Smooth muscle cell (in vitro differentiated cells): ENCODE results near the gene EZH1. TPM values are rescaled to one million over a fixed set of nuclear protein-coding genes. Genes with fewer than 3 reads are reported as not detected.

ENCODE experiments used
- DNase-seq: peaks from one replicate; lab custom pipeline; 2025; ENCODE audit not compliant: unreplicated experiment; lab: John Stamatoyannopoulos, UW
- H2AFZ ChIP-seq: fragments of 200-600 bp; sonication (generic); 2 replicates; pipeline ENCODE4 v1.6.0; 2016; ENCODE audit warnings: antibody characterized with exemption, low read depth, mild to moderate bottlenecking
- H3F3A ChIP-seq: fragments of 200-600 bp; sonication (generic); 2 replicates; pipeline ENCODE4 v1.6.0; 2017; ENCODE audit warnings: antibody characterized with exemption, low read depth
- H3K27ac ChIP-seq: fragments of 200-600 bp; sonication (generic); 2 replicates; pipeline ENCODE4 v1.5.1; 2016; ENCODE audit warnings: low read depth, mild to moderate bottlenecking
- H3K27me3 ChIP-seq: fragments of 200-600 bp; sonication (generic); 2 replicates; pipeline ENCODE4 v1.6.1; 2016; ENCODE audit warnings: low read depth, mild to moderate bottlenecking
- H3K36me3 ChIP-seq: fragments of 200-600 bp; sonication (generic); 2 replicates; pipeline ENCODE4 v1.5.1; 2016; ENCODE audit warnings: low read depth
- H3K4me1 ChIP-seq: fragments of 200-600 bp; sonication (generic); 2 replicates; pipeline ENCODE4 v1.5.1; 2016; ENCODE audit warnings: low read depth
- H3K4me2 ChIP-seq: fragments of 200-600 bp; sonication (generic); 2 replicates; pipeline ENCODE4 v1.6.0; 2016; ENCODE audit warnings: mild to moderate bottlenecking
- H3K4me3 ChIP-seq: fragments of 200-600 bp; sonication (generic); 2 replicates; pipeline ENCODE4 v1.5.1; 2016; ENCODE audit warnings: mild to moderate bottlenecking
- H3K79me2 ChIP-seq: fragments of 200-600 bp; sonication (generic); 2 replicates; pipeline ENCODE4 v1.6.0; 2016; ENCODE audit warnings: low read depth, mild to moderate bottlenecking
- H3K9ac ChIP-seq: fragments of 200-600 bp; sonication (generic); 2 replicates; pipeline ENCODE4 v1.6.0; 2016; ENCODE audit warnings: low read depth
- H3K9me3 ChIP-seq: fragments of 200-600 bp; sonication (generic); replicated peaks from 2 replicates; pipeline ENCODE4 v1.5.1; 2016; ENCODE audit warnings: low read depth
- H4K20me1 ChIP-seq: fragments of 200-600 bp; sonication (generic); 2 replicates; pipeline ENCODE4 v1.6.0; 2016; ENCODE audit warnings: low read depth
- CTCF ChIP-seq: fragments of 200-600 bp; sonication (generic); IDR thresholded peaks from 2 replicates; pipeline ENCODE4 v1.5.1; 2017; ENCODE audit warnings: borderline replicate concordance, mild to moderate bottlenecking, antibody characterized with exemption; ENCODE audit not compliant: insufficient read depth, poor library complexity, severe bottlenecking
- WGBS: methylation state at CpG from one replicate; pipeline ENCODE4 v1.1.7; 2016; ENCODE audit warnings: low lambda C conversion rate; 5-methylcytosine and 5-hydroxymethylcytosine counted together
- polyA plus RNA-seq: library from polyadenylated mRNA; unstranded; fragments of >200 nt; fragmentation: Nextera tagmentation; extraction: Ambion mirVana; gene quantifications from 2 replicates; pipeline ENCODE4 v1.2.1, GENCODE V29; 2016
- total RNA-seq: library from RNA; depleted of rRNA; stranded (reverse); fragments of >200 nt; gene quantifications from 2 replicates; pipeline ENCODE4 v1.2.3, GENCODE V29; 2014

The EZH1 gene
- total and polyA plus RNA-seq, 2 experiments from 2014 or later: 8.0 to 19.4 TPM

GRCh38 chr17:42708588-42708987 is 36.3 kb downstream of the EZH1 start:
- no peaks in the 10 kb centered on the region for H3K36me3 ChIP-seq
- no peaks in the 10 kb centered on the region for H3K79me2 ChIP-seq
- no peak for TF ChIP-seq CTCF
- no peak overlapping the region for H2AFZ ChIP-seq
- no peak overlapping the region for H3K27ac ChIP-seq
- H3F3A ChIP-seq: no peaks in the 10 kb centered on the region
- no peak overlapping the region for H3K4me2 ChIP-seq
- no peaks in the 10 kb centered on the region for H3K4me1 ChIP-seq
- WGBS: 100% methylated on average over 3 of the region's 3 CpGs
- H3K27me3 ChIP-seq: no peaks in the 10 kb centered on the region
- no peaks in the 10 kb centered on the region for H3K9me3 ChIP-seq
- no peak for DNase-seq
- H3K9ac ChIP-seq: no peak overlapping the region
- H4K20me1 ChIP-seq: no peaks in the 10 kb centered on the region
- no peak overlapping the region for H3K4me3 ChIP-seq

GRCh38 chr17:42706732-42707131 is 38.1 kb downstream of the EZH1 start:
- H3K4me2 ChIP-seq: no peak overlapping the region
- H2AFZ ChIP-seq: no peak overlapping the region
- no peaks in the 10 kb centered on the region for H4K20me1 ChIP-seq
- no peaks in the 10 kb centered on the region for H3K9me3 ChIP-seq
- no peak for TF ChIP-seq CTCF
- no peak for DNase-seq
- no peaks in the 10 kb centered on the region for H3K79me2 ChIP-seq
- no peak overlapping the region for H3K27ac ChIP-seq
- 94% methylated on average over 5 of the region's 5 CpGs for WGBS
- no peak overlapping the region for H3K4me3 ChIP-seq
- no peaks in the 10 kb centered on the region for H3F3A ChIP-seq
- no peaks in the 10 kb centered on the region for H3K4me1 ChIP-seq
- no peaks in the 10 kb centered on the region for H3K36me3 ChIP-seq
- H3K9ac ChIP-seq: no peak overlapping the region
- no peaks in the 10 kb centered on the region for H3K27me3 ChIP-seq

GRCh38 chr17:42704837-42705494 is 39.9 kb downstream of the EZH1 start:
- H2AFZ ChIP-seq: no peak overlapping the region
- 94% methylated on average over 8 of the region's 8 CpGs for WGBS
- H3F3A ChIP-seq: no peaks in the 10 kb centered on the region
- H4K20me1 ChIP-seq: no peaks in the 10 kb centered on the region
- H3K9me3 ChIP-seq: no peaks in the 10 kb centered on the region
- H3K27me3 ChIP-seq: no peaks in the 10 kb centered on the region
- no peaks in the 10 kb centered on the region for H3K4me1 ChIP-seq
- H3K4me3 ChIP-seq: no peak overlapping the region
- H3K79me2 ChIP-seq: no peaks in the 10 kb centered on the region
- DNase-seq: no peak
- TF ChIP-seq CTCF: no peak
- H3K4me2 ChIP-seq: no peak overlapping the region
- H3K27ac ChIP-seq: no peak overlapping the region
- no peaks in the 10 kb centered on the region for H3K36me3 ChIP-seq
- H3K9ac ChIP-seq: no peak overlapping the region

GRCh38 chr17:42704490-42704836 is 40.4 kb downstream of the EZH1 start:
- 98% methylated on average over 5 of the region's 5 CpGs for WGBS
- Histone ChIP-seq H3K9me3 (no peaks in the 10 kb centered on the region), H3K4me1 (peaks cover 4% of the 10 kb centered on the region), H3K36me3 (no peaks in the 10 kb centered on the region), H3K27me3 (no peaks in the 10 kb centered on the region), H3K79me2 (no peaks in the 10 kb centered on the region), H3K4me2 (no peak overlapping the region), H4K20me1 (no peaks in the 10 kb centered on the region), H2AFZ (no peak overlapping the region), H3K9ac (no peak overlapping the region), H3K27ac (no peak overlapping the region), H3K4me3 (no peak overlapping the region), H3F3A (no peaks in the 10 kb centered on the region)
- DNase-seq: no peak
- TF ChIP-seq CTCF: no peak
